Neural progenitor cell (in vitro differentiated cells): ENCODE measurements around the gene DIS3L2. TPM values are rescaled to one million over a fixed set of nuclear protein-coding genes. Genes with fewer than 3 reads are reported as not detected.

ENCODE experiments used
- DNase-seq: peaks from one replicate; pipeline ENCODE4 v3.0.0-alpha.2; 2016; ENCODE audit warnings: low spot score
- H2AFZ ChIP-seq: fragments of 200-600 bp; sonication (generic); replicated peaks from 2 replicates; pipeline ENCODE4 v1.6.1; 2016; ENCODE audit warnings: antibody characterized with exemption
- H3F3A ChIP-seq: fragments of 200-600 bp; sonication (generic); 2 replicates; pipeline ENCODE4 v1.6.1; 2016; ENCODE audit warnings: antibody characterized with exemption, low read depth
- H3K27ac ChIP-seq: fragments of 200-600 bp; sonication (generic); 2 replicates; pipeline ENCODE4 v1.5.1; 2016; ENCODE audit warnings: mild to moderate bottlenecking
- H3K27me3 ChIP-seq: fragments of 200-600 bp; sonication (generic); 2 replicates; pipeline ENCODE4 v1.6.1; 2016; ENCODE audit warnings: mild to moderate bottlenecking, moderate library complexity
- H3K36me3 ChIP-seq: fragments of 200-600 bp; sonication (generic); 2 replicates; pipeline ENCODE4 v1.5.1; 2016
- H3K4me1 ChIP-seq: fragments of 200-600 bp; sonication (generic); 2 replicates; pipeline ENCODE4 v1.6.1; 2016; ENCODE audit warnings: mixed run types
- H3K4me2 ChIP-seq: fragments of 200-600 bp; sonication (generic); 2 replicates; pipeline ENCODE4 v1.6.1; 2016
- H3K4me3 ChIP-seq: fragments of 200-600 bp; sonication (generic); 2 replicates; pipeline ENCODE4 v1.5.1; 2016
- H3K79me2 ChIP-seq: fragments of 200-600 bp; sonication (generic); 2 replicates; pipeline ENCODE4 v1.6.1; 2016; ENCODE audit warnings: low read depth
- H3K9ac ChIP-seq: fragments of 200-600 bp; sonication (generic); 2 replicates; pipeline ENCODE4 v1.6.1; 2016
- H3K9me3 ChIP-seq: fragments of 200-600 bp; sonication (generic); 2 replicates; pipeline ENCODE4 v1.5.1; 2016; ENCODE audit warnings: low read depth
- H4K20me1 ChIP-seq: fragments of 200-600 bp; sonication (generic); 2 replicates; pipeline ENCODE4 v1.6.1; 2016; ENCODE audit warnings: low read depth
- H3K27ac Mint-ChIP-seq: 3 replicates; pipeline ENCODE4 v1.8.0; 2021; ENCODE audit warnings: mixed read lengths
- H3K27me3 Mint-ChIP-seq: 2 replicates; pipeline ENCODE4 v1.8.0; 2022; ENCODE audit warnings: low read depth, mild to moderate bottlenecking, inconsistent platforms, moderate library complexity, mixed read lengths; ENCODE audit not compliant: insufficient read depth
- H3K36me3 Mint-ChIP-seq: 3 replicates; pipeline ENCODE4 v1.8.0; 2021; ENCODE audit warnings: mixed read lengths
- H3K4me1 Mint-ChIP-seq: 3 replicates; pipeline ENCODE4 v1.8.0; 2021; ENCODE audit warnings: mixed read lengths
- H3K4me3 Mint-ChIP-seq: 3 replicates; pipeline ENCODE4 v1.8.0; 2021; ENCODE audit warnings: mild to moderate bottlenecking, moderate library complexity, mixed read lengths
- H3K9me3 Mint-ChIP-seq: 3 replicates; pipeline ENCODE4 v1.8.0; 2020; ENCODE audit warnings: mixed read lengths
- EZH2 ChIP-seq: fragments of 200-600 bp; sonication (generic); IDR thresholded peaks from 2 replicates; pipeline ENCODE4 v1.6.1; 2017; ENCODE audit warnings: antibody characterized with exemption, mild to moderate bottlenecking, moderate library complexity
- EZH2phosphoT487 ChIP-seq: fragments of 200-600 bp; sonication (generic); IDR thresholded peaks from 2 replicates; pipeline ENCODE4 v1.6.1; 2017; ENCODE audit warnings: antibody characterized with exemption
- total RNA-seq: library from RNA; depleted of rRNA; stranded (reverse); fragments of >200 nt; gene quantifications from 2 replicates; pipeline ENCODE4 v1.2.3, GENCODE V29; 2015; ENCODE audit warnings: low replicate concordance
- TF ChIP-seq, protein P1 (sequence below): fragments of 200-600 bp; sonication (generic); IDR thresholded peaks from 2 replicates; pipeline ENCODE4 v1.5.1; 2017; ENCODE audit warnings: antibody characterized with exemption, mild to moderate bottlenecking

DIS3L2 gene
- total RNA-seq, 1 donor from 2014 or later = 23.2 TPM

GRCh38 chr2:232000439-232000838 is 38.9 kb downstream of the DIS3L2 start:
- H3K9me3 Mint-ChIP-seq = peaks cover 3% of the 10 kb centered on the region
- Histone ChIP-seq H3K27ac (no peak overlapping the region), H4K20me1 (peaks cover 8% of the 10 kb centered on the region), H3K27me3 (no peaks in the 10 kb centered on the region), H3K4me1 (no peaks in the 10 kb centered on the region), H3K9ac (no peak overlapping the region), H2AFZ (no peak overlapping the region), H3K4me2 (no peak overlapping the region), H3K36me3 (no peaks in the 10 kb centered on the region), H3K9me3 (no peaks in the 10 kb centered on the region), H3K79me2 (peaks cover 31% of the 10 kb centered on the region), H3K4me3 (no peak overlapping the region), H3F3A (no peaks in the 10 kb centered on the region)
- TF ChIP-seq EZH2 = no peak
- TF ChIP-seq, protein P1, sequence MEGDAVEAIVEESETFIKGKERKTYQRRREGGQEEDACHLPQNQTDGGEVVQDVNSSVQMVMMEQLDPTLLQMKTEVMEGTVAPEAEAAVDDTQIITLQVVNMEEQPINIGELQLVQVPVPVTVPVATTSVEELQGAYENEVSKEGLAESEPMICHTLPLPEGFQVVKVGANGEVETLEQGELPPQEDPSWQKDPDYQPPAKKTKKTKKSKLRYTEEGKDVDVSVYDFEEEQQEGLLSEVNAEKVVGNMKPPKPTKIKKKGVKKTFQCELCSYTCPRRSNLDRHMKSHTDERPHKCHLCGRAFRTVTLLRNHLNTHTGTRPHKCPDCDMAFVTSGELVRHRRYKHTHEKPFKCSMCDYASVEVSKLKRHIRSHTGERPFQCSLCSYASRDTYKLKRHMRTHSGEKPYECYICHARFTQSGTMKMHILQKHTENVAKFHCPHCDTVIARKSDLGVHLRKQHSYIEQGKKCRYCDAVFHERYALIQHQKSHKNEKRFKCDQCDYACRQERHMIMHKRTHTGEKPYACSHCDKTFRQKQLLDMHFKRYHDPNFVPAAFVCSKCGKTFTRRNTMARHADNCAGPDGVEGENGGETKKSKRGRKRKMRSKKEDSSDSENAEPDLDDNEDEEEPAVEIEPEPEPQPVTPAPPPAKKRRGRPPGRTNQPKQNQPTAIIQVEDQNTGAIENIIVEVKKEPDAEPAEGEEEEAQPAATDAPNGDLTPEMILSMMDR = no peak
- no peak for TF ChIP-seq EZH2phosphoT487
- H3K4me3 Mint-ChIP-seq = no peak overlapping the region
- H3K27me3 Mint-ChIP-seq = no peaks in the 10 kb centered on the region
- no peak for DNase-seq
- H3K36me3 Mint-ChIP-seq = peaks cover 4% of the 10 kb centered on the region
- H3K4me1 Mint-ChIP-seq = no peaks in the 10 kb centered on the region
- no peak overlapping the region for H3K27ac Mint-ChIP-seq

- peaks cover 2% of the 10 kb centered on the region for H4K20me1 ChIP-seq
- no peak overlapping the region for H3K9ac ChIP-seq
- H3K27ac ChIP-seq = no peak overlapping the region
- TF ChIP-seq EZH2 = no peak
- TF ChIP-seq, protein P1 = no peak
- TF ChIP-seq EZH2phosphoT487 = no peak
- peaks cover 31% of the 10 kb centered on the region for H3K79me2 ChIP-seq
- peaks cover 3% of the 10 kb centered on the region for H3K9me3 Mint-ChIP-seq
- H3K4me1 Mint-ChIP-seq = no peaks in the 10 kb centered on the region
- no peak overlapping the region for H3K4me3 ChIP-seq
- H3K4me2 ChIP-seq = no peak overlapping the region
- H3F3A ChIP-seq = no peaks in the 10 kb centered on the region
- peaks cover 6% of the 10 kb centered on the region for H3K36me3 Mint-ChIP-seq
- H3K36me3 ChIP-seq = no peaks in the 10 kb centered on the region
- no peak for DNase-seq
- no peak overlapping the region for H3K4me3 Mint-ChIP-seq
- H3K27ac Mint-ChIP-seq = no peak overlapping the region
- no peaks in the 10 kb centered on the region for H3K4me1 ChIP-seq
- H3K9me3 ChIP-seq = no peaks in the 10 kb centered on the region
- no peaks in the 10 kb centered on the region for H3K27me3 Mint-ChIP-seq
- H2AFZ ChIP-seq = no peak overlapping the region
- no peaks in the 10 kb centered on the region for H3K27me3 ChIP-seq
Measured at GRCh38 chr2:232001073-232001472, 39.6 kb downstream of the DIS3L2 start.

DNA sequence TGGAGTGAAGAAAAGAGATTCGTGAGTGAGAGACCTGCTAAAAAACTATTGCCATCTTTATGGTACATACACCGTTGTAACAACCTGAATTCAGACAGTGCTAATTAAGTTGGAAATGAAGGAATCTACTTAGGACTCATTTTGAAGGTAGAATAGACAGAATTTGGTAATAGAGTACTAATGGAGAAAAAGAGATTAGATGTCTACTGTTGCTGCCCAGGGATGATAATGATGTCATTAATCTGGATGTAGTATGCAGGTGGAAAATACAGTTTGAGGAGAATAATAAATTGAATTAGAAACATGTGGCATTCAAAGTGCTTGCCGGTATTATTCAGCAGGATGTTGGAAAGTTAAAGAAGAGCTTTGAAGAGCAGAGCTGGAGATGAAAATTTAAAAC is 44.7 kb downstream of the DIS3L2 start:
- Histone ChIP-seq H3K9me3 (no peaks in the 10 kb centered on the region), H3K4me2 (no peak overlapping the region), H3K36me3 (no peaks in the 10 kb centered on the region), H2AFZ (no peak overlapping the region), H3F3A (no peaks in the 10 kb centered on the region), H4K20me1 (no peaks in the 10 kb centered on the region), H3K4me3 (no peak overlapping the region), H3K27me3 (no peaks in the 10 kb centered on the region), H3K79me2 (peaks cover 33% of the 10 kb centered on the region), H3K4me1 (no peaks in the 10 kb centered on the region), H3K9ac (no peak overlapping the region), H3K27ac (no peak overlapping the region)
- Mint-ChIP-seq H3K4me3 (no peak overlapping the region), H3K36me3 (peaks cover 12% of the 10 kb centered on the region), H3K4me1 (peaks cover 14% of the 10 kb centered on the region), H3K27me3 (no peaks in the 10 kb centered on the region), H3K27ac (no peak overlapping the region), H3K9me3 (peaks cover 7% of the 10 kb centered on the region)
- TF ChIP-seq EZH2 = no peak
- no peak for TF ChIP-seq EZH2phosphoT487
- TF ChIP-seq, protein P1 = no peak
- DNase-seq = no peak
